Testis (tissue), 3 donors: ENCODE results near the gene NCF2. TPM values are rescaled to one million over a fixed set of nuclear protein-coding genes. Genes with fewer than 3 reads are reported as not detected.

Experiments
- DNase-seq: peaks from one replicate; pipeline ENCODE4 v3.0.0-alpha.2; 2019
- H3K27ac ChIP-seq, 2 donors: fragments of 200-600 bp; sonication (generic); one replicate each; pipeline ENCODE4 v1.5.1; 2019
- H3K27me3 ChIP-seq: fragments of 200-600 bp; sonication (generic); one replicate; pipeline ENCODE4 v1.5.1; 2019
- H3K36me3 ChIP-seq: fragments of 200-600 bp; sonication (generic); one replicate; pipeline ENCODE4 v1.5.1; 2017; ENCODE audit warnings: low read depth; ENCODE audit errors: missing control alignments
- H3K4me1 ChIP-seq: fragments of 200-600 bp; sonication (generic); one replicate; pipeline ENCODE4 v1.5.1; 2019
- H3K4me3 ChIP-seq, 2 donors: fragments of 200-600 bp; sonication (generic); one replicate each; pipeline ENCODE4 v1.5.1; 2017 to 2019
- H3K9me3 ChIP-seq: fragments of 200-600 bp; sonication (generic); one replicate; pipeline ENCODE4 v1.5.1; 2017
- CTCF ChIP-seq, 3 experiments: fragments of 450-650 bp in 2 of 3; fragments of 200-600 bp in 1 of 3; sonication (generic) in 1 of 3; IDR thresholded peaks; one replicate each; pipeline ENCODE4 v1.5.1; 2016 to 2019; ENCODE audit warnings: antibody characterized with exemption in 3 of 3, mild to moderate bottlenecking in 2 of 3, moderate library complexity in 1 of 3
- POLR2A ChIP-seq: fragments of 450-650 bp; IDR thresholded peaks from one replicate; pipeline ENCODE4 v1.6.1; 2017; ENCODE audit warnings: antibody characterized with exemption, mild to moderate bottlenecking, moderate library complexity
- WGBS, 2 donors: methylation state at CpG; one replicate each; pipeline ENCODE4 v1.1.5; 2018; 5-methylcytosine and 5-hydroxymethylcytosine counted together
- intact Hi-C: fragments of 100-400 bp; cut with DNase I; formaldehyde crosslinking; loops from one replicate; pipeline ENCODE4 v1.15.1; 2023; ENCODE audit warnings: low total_unique reads
- polyA plus RNA-seq: library from polyadenylated mRNA; stranded (reverse); fragments of 350-450 nt; fragmentation: Illumina TruSeq; extraction: RNeasy Lipid Tissue Mini Kit (QIAGEN cat#74804); gene quantifications from one replicate; pipeline ENCODE4 v1.2.3, GENCODE V29; 2014; ENCODE audit warnings: low read depth, low replicate concordance; ENCODE audit not compliant: insufficient read depth
- total RNA-seq, 2 donors: library from RNA; depleted of rRNA; stranded (reverse); fragments of >200 nt; gene quantifications; one replicate each; pipeline ENCODE4 v1.2.3, GENCODE V29; 2016

NCF2 gene
- total and polyA plus RNA-seq, 3 donors from 2014 or later, result 1.3 to 7.8 (median 3.7) TPM

GRCh38 chr1:183515002-183515689 is 75.1 kb downstream of the NCF2 start:
- Histone ChIP-seq H3K36me3 (no peaks in the 10 kb centered on the region), H3K27ac (no peak overlapping the region), H3K4me3 (no peak overlapping the region), H3K4me1 (no peaks in the 10 kb centered on the region), H3K9me3 (no peaks in the 10 kb centered on the region), H3K27me3 (no peaks in the 10 kb centered on the region)
- intact Hi-C loops, result no loop called here
- WGBS, 2 donors, result 60 to 74% methylated on average over 2 of the region's 2 CpGs
- TF ChIP-seq CTCF (IDR thresholded peaks at IDR 0.05) (no peak), POLR2A (no peak)
- DNase-seq, result no peak

- no peak for DNase-seq
- no peaks in the 10 kb centered on the region for H3K4me1 ChIP-seq
- no peaks in the 10 kb centered on the region for H3K27me3 ChIP-seq
- no peak for TF ChIP-seq POLR2A
- TF ChIP-seq CTCF (IDR thresholded peaks at IDR 0.05), result no peak
- H3K4me3 ChIP-seq, result no peak overlapping the region
- H3K36me3 ChIP-seq, result no peaks in the 10 kb centered on the region
- intact Hi-C loops, result no loop called here
- WGBS, 2 donors, result 92 to 96% methylated on average over 1 of the region's 1 CpG
- no peaks in the 10 kb centered on the region for H3K9me3 ChIP-seq
- H3K27ac ChIP-seq, result no peak overlapping the region
Observed at GRCh38 chr1:183514235-183514634, 76.0 kb downstream of the NCF2 start.

- Histone ChIP-seq H3K36me3 (no peaks in the 10 kb centered on the region), H3K4me3 (no peak overlapping the region), H3K9me3 (no peaks in the 10 kb centered on the region), H3K27ac (no peak overlapping the region), H3K27me3 (no peaks in the 10 kb centered on the region), H3K4me1 (no peaks in the 10 kb centered on the region)
- intact Hi-C loops, result no loop called here
- 84 to 94% methylated on average over 2 of the region's 2 CpGs for WGBS, 2 donors
- TF ChIP-seq POLR2A, result no peak
- TF ChIP-seq CTCF (IDR thresholded peaks at IDR 0.05), result no peak
- DNase-seq, result no peak
Observed at GRCh38 chr1:183512450-183512849, 77.8 kb downstream of the NCF2 start.

- H3K27me3 ChIP-seq, result no peaks in the 10 kb centered on the region
- H3K9me3 ChIP-seq, result no peaks in the 10 kb centered on the region
- no peak overlapping the region for H3K4me3 ChIP-seq
- TF ChIP-seq CTCF (IDR thresholded peaks at IDR 0.05) (no peak), POLR2A (no peak)
- H3K27ac ChIP-seq, result no peak overlapping the region
- intact Hi-C loops, result no loop called here
- no peaks in the 10 kb centered on the region for H3K36me3 ChIP-seq
- H3K4me1 ChIP-seq, result no peaks in the 10 kb centered on the region
- 83 to 91% methylated on average over 1 of the region's 1 CpG for WGBS, 2 donors
- DNase-seq, result no peak
Observed at GRCh38 chr1:183508694-183509093, 81.6 kb downstream of the NCF2 start.

- H3K4me3 ChIP-seq, result no peak overlapping the region
- no peak for DNase-seq
- no peaks in the 10 kb centered on the region for H3K4me1 ChIP-seq
- TF ChIP-seq POLR2A, result no peak
- TF ChIP-seq CTCF (IDR thresholded peaks at IDR 0.05), result no peak
- no peaks in the 10 kb centered on the region for H3K36me3 ChIP-seq
- H3K27me3 ChIP-seq, result no peaks in the 10 kb centered on the region
- intact Hi-C loops, result no loop called here
- H3K9me3 ChIP-seq, result no peaks in the 10 kb centered on the region
- H3K27ac ChIP-seq, result no peak overlapping the region
- WGBS, 2 donors, result 74 to 84% methylated on average over 4 of the region's 4 CpGs
Observed at GRCh38 chr1:183506561-183506960, 83.7 kb downstream of the NCF2 start.
